Stimulated activated CD8-positive, alpha-beta memory T cell treated with anti-CD3 and anti-CD28 coated beads, Interleukin-15, amount 100 ng/mL, for 24 hours (primary cell): ENCODE measurements around the gene ADTRP.

ENCODE experiments used
- DNase-seq: peaks from one replicate; pipeline ENCODE4 v3.0.0-alpha.2; 2020; ENCODE audit warnings: low read depth

Gene ADTRP

GRCh38 chr6:11773013-11773412 lies 5.6 kb downstream of the ADTRP start:
- no peak for DNase-seq

DNA sequence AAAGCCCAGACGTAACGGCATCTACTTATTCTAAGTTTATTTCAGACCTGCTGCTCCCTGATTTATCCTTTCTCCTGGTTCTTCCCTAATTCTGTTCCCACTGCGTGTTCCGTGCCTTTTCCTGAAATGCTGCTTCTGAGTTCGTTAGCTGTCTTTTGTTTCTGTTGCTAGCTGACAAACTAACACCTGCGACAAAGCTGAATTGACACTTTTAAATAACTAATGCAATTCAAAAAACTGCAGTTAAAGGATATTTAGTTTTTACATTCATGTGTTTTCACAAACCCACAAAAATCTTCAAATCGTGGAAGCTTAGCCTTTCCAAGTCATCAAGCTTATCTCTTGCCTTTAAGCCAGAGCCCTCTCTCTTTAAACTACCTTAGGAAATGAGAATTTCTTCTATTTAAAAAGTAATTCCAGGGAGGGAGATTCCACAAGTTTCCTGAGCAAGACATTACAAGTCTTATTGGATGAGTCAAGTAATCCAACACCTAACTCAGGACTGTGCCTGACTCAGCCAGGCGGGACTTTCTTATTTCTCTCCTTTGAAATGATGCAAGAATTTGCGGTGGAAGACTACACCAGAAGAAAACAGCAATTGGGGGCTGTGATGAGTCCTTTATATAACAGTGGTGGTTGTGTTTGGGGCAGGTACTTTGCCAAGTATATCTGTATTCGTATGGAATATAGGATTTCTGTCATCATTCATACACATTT lies 6.3 kb downstream of the ADTRP start:
- DNase-seq = no peak

- no peak for DNase-seq
Observed at GRCh38 chr6:11771473-11772048, 7.0 kb downstream of the ADTRP start.

GRCh38 chr6:11770546-11771466 lies 7.8 kb downstream of the ADTRP start:
- DNase-seq = no peak

GRCh38 chr6:11769811-11770545 lies 8.6 kb downstream of the ADTRP start:
- DNase-seq = no peak

GRCh38 chr6:11769244-11769643 lies 9.4 kb downstream of the ADTRP start:
- DNase-seq = no peak

DNA sequence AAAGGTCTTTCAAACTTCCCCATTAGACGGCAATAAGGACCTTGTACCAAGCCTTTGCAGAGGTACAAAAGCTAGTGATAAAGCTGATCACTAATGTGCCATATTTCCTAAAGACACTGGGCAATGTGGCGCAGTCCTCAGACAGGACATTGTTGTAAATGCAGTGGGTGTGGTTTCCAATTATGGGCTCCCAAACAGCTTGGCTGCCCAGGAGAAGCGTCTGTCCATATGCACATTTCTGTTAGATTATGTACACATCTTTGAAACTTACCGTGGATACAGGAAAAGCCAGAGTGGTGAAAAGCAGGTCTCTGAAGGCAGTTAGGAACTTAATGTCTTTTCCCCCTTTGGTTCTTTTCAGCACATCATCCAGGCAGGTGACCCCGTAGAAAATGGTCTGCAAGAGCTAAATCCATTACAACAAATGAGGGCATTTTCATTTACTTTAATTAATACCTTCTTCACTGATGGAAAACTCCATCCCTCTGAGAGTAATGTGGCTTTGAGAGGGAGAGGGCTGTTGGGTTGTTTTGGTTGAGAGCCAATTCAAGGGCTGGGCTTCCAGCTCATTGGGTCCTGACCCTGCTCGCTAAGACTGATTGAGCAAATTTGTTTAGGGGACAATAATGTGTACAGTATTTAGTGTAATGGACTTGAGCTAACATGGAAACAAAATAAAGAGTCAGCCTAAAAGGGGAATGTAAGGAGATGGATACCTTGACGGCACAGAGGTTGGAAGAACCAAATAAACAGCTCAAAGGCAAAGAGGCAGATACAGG lies 10.4 kb downstream of the ADTRP start:
- DNase-seq = no peak

- no peak for DNase-seq
Observed at GRCh38 chr6:11767458-11767857, 11.1 kb downstream of the ADTRP start.

GRCh38 chr6:11766589-11767450 lies 11.8 kb downstream of the ADTRP start:
- DNase-seq = no peak

DNA sequence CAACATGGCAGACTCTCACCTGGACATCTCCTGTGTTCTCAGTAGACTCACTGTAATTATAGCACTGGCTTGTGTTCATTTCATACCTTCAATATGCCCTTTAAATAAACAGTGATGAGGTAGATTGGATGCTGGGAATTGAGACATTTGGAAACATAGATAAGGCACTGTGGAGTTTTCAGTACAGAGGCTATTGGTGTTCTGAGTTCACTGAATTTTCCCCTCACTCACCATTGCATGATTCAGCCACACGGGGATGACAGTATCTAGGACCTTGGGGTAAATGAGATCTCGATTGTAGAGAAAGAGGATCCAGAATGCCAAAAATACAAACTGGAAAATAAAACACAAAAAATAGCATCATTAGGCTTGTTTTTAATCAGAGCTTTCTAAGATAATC lies 12.6 kb downstream of the ADTRP start:
- DNase-seq = no peak

DNA sequence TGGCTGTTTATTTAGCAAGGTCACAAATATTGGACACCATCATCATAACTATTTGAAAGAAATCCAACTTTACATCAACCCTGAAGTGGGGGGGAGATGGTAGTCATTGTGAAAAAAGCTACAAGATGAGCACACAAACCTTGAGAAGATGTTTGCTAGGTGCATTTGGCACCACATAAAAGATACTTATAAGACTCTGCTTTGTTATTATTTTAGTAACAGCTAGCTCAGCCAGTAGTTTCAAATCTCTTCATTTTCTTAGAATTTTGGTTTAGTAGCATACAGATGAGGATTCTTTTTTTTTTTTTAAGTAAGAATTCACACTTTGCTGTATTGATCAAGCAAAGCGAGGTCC lies 14.4 kb downstream of the ADTRP start:
- DNase-seq = no peak

- no peak for DNase-seq
Observed at GRCh38 chr6:11763460-11764249, 14.9 kb downstream of the ADTRP start.

DNA sequence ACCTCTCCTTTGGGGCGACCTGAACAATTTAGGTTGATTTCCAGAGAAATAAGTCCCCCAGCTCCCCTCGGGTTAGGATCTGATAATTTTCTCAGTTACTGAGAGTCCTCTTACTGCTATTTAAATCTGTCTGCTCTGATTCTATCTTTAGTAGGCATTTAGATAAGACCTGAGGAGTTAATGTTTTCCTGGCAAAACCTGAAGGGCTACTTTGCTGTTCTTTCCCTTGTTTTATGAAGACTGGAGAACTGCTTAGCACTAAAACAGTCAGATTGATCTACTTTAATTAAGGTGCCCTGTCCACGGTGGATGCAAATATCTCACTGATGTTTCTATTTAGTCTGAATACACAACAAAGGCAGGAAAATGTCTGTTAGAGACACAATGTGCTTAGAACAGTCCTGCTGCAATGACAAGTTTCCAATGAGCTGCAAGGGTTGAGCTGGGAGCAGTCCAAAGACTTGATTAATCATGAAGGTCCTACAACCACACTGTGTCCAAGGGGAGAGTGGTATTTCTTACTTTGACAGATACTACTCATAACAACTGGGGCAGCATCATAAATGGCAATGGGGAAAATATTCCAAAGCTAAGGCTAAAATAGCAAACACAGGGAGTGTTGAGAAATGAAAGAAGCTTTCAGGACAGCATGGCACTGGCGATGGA lies 15.7 kb downstream of the ADTRP start:
- DNase-seq = no peak

DNA sequence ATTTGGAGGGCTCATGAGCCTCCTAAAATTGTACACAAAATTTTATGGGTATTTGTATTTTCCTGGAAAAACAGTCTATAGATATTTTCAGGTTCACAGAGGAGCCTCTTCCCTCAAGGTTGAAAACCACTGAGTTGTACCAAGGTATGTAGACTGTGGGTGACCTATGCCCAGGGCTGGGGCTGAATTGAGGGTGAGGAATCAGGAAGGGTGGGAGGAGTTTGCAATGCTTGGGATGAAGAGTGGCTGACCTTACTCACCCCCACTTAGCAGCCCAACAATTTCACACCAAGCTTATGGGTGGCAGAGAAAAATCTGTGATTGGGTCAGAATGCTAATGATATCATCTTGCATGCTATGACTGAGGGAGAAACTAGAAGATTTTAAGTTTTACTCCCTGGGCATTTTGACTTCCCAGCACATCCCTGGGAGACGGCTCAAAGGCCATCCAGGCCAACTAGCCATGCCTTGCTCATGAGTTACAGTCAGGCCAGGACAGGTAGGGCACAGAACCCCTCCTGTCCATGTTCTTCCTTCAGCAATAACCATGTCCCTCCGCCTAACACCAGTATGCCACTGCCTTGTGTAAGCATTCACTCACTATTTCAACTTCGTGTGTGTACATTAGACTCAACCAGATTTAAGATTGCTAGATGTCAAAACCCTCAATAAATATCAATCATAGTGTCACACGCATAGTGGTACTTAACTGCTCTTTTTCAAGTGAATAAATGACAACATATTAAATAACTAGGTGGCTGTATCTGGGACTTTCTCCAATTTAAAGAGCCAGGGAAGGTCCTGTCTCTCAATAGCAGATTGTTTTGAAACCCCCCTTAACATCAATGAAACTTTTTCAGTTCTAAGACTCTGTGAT lies 16.6 kb downstream of the ADTRP start:
- DNase-seq = no peak

DNA sequence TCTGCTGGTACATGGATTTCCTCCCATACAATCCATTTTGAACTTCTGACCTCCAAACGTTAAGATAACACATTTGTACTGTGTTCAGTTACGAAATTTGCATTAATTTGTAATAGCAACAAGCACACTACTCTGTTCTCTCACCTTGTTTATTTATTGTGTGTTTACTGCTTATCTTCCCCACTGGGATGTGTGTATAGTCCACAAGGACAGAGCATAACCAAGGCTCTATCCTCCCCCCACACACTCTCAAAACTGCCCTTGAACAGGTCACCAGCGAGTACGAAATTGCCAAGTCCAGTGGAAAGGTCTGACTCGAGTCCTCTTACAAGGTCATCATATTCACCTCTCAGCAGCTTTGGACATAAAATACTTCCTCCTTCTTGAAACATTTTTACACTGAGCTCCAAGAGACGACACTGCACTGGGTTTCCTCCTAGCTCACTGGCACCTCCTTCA lies 18.6 kb downstream of the ADTRP start:
- DNase-seq = no peak

GRCh38 chr6:11758878-11759277 lies 19.7 kb downstream of the ADTRP start:
- no peak for DNase-seq

DNA sequence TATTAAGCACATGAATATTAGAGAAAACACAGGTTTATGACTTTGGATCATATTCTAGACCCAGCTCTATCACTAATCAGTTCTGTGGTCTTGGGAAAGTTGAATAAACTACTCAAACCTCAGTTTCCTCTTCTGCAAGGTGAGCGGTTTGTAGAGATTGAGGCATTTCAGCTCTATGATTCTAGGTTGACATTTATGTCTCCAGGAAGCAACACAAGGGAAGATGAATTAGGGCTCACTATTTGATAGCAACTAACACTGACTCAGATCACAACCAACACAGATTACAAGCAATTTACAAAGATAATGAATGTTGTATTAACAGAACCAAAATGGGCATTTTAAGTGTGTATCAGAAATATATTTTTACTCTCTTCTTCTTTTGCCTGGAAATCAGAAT lies 21.9 kb downstream of the ADTRP start:
- DNase-seq = no peak

- DNase-seq = no peak
Observed at GRCh38 chr6:11756292-11756691, 22.3 kb downstream of the ADTRP start.
